Neural progenitor cell (in vitro differentiated cells): Measurements from ENCODE around the gene NUBPL. TPM values are rescaled to one million over a fixed set of nuclear protein-coding genes. Genes with fewer than 3 reads are reported as not detected.
A peak's percentile ranks its signal among the peaks of the same experiment; 100 is the strongest.

Experiments used
- DNase-seq: peaks from one replicate; pipeline ENCODE4 v3.0.0-alpha.2; 2016; ENCODE audit warnings: low spot score
- H2AFZ ChIP-seq: fragments of 200-600 bp; sonication (generic); replicated peaks from 2 replicates; pipeline ENCODE4 v1.6.1; 2016; ENCODE audit warnings: antibody characterized with exemption
- H3F3A ChIP-seq: fragments of 200-600 bp; sonication (generic); 2 replicates; pipeline ENCODE4 v1.6.1; 2016; ENCODE audit warnings: antibody characterized with exemption, low read depth
- H3K27ac ChIP-seq: fragments of 200-600 bp; sonication (generic); 2 replicates; pipeline ENCODE4 v1.5.1; 2016; ENCODE audit warnings: mild to moderate bottlenecking
- H3K27me3 ChIP-seq: fragments of 200-600 bp; sonication (generic); 2 replicates; pipeline ENCODE4 v1.6.1; 2016; ENCODE audit warnings: mild to moderate bottlenecking, moderate library complexity
- H3K36me3 ChIP-seq: fragments of 200-600 bp; sonication (generic); 2 replicates; pipeline ENCODE4 v1.5.1; 2016
- H3K4me1 ChIP-seq: fragments of 200-600 bp; sonication (generic); 2 replicates; pipeline ENCODE4 v1.6.1; 2016; ENCODE audit warnings: mixed run types
- H3K4me2 ChIP-seq: fragments of 200-600 bp; sonication (generic); 2 replicates; pipeline ENCODE4 v1.6.1; 2016
- H3K4me3 ChIP-seq: fragments of 200-600 bp; sonication (generic); 2 replicates; pipeline ENCODE4 v1.5.1; 2016
- H3K79me2 ChIP-seq: fragments of 200-600 bp; sonication (generic); 2 replicates; pipeline ENCODE4 v1.6.1; 2016; ENCODE audit warnings: low read depth
- H3K9ac ChIP-seq: fragments of 200-600 bp; sonication (generic); 2 replicates; pipeline ENCODE4 v1.6.1; 2016
- H3K9me3 ChIP-seq: fragments of 200-600 bp; sonication (generic); 2 replicates; pipeline ENCODE4 v1.5.1; 2016; ENCODE audit warnings: low read depth
- H4K20me1 ChIP-seq: fragments of 200-600 bp; sonication (generic); 2 replicates; pipeline ENCODE4 v1.6.1; 2016; ENCODE audit warnings: low read depth
- H3K27ac Mint-ChIP-seq: 3 replicates; pipeline ENCODE4 v1.8.0; 2021; ENCODE audit warnings: mixed read lengths
- H3K27me3 Mint-ChIP-seq: 2 replicates; pipeline ENCODE4 v1.8.0; 2022; ENCODE audit warnings: low read depth, mild to moderate bottlenecking, inconsistent platforms, moderate library complexity, mixed read lengths; ENCODE audit not compliant: insufficient read depth
- H3K36me3 Mint-ChIP-seq: 3 replicates; pipeline ENCODE4 v1.8.0; 2021; ENCODE audit warnings: mixed read lengths
- H3K4me1 Mint-ChIP-seq: 3 replicates; pipeline ENCODE4 v1.8.0; 2021; ENCODE audit warnings: mixed read lengths
- H3K4me3 Mint-ChIP-seq: 3 replicates; pipeline ENCODE4 v1.8.0; 2021; ENCODE audit warnings: mild to moderate bottlenecking, moderate library complexity, mixed read lengths
- H3K9me3 Mint-ChIP-seq: 3 replicates; pipeline ENCODE4 v1.8.0; 2020; ENCODE audit warnings: mixed read lengths
- CTCF ChIP-seq: fragments of 200-600 bp; sonication (generic); IDR thresholded peaks from 2 replicates; pipeline ENCODE4 v1.5.1; 2017; ENCODE audit warnings: antibody characterized with exemption, mild to moderate bottlenecking
- EZH2 ChIP-seq: fragments of 200-600 bp; sonication (generic); IDR thresholded peaks from 2 replicates; pipeline ENCODE4 v1.6.1; 2017; ENCODE audit warnings: antibody characterized with exemption, mild to moderate bottlenecking, moderate library complexity
- EZH2phosphoT487 ChIP-seq: fragments of 200-600 bp; sonication (generic); IDR thresholded peaks from 2 replicates; pipeline ENCODE4 v1.6.1; 2017; ENCODE audit warnings: antibody characterized with exemption
- total RNA-seq: library from RNA; depleted of rRNA; stranded (reverse); fragments of >200 nt; gene quantifications from 2 replicates; pipeline ENCODE4 v1.2.3, GENCODE V29; 2015; ENCODE audit warnings: low replicate concordance

Gene NUBPL
- total RNA-seq, 1 donor from 2014 or later, result 29.3 TPM

DNA sequence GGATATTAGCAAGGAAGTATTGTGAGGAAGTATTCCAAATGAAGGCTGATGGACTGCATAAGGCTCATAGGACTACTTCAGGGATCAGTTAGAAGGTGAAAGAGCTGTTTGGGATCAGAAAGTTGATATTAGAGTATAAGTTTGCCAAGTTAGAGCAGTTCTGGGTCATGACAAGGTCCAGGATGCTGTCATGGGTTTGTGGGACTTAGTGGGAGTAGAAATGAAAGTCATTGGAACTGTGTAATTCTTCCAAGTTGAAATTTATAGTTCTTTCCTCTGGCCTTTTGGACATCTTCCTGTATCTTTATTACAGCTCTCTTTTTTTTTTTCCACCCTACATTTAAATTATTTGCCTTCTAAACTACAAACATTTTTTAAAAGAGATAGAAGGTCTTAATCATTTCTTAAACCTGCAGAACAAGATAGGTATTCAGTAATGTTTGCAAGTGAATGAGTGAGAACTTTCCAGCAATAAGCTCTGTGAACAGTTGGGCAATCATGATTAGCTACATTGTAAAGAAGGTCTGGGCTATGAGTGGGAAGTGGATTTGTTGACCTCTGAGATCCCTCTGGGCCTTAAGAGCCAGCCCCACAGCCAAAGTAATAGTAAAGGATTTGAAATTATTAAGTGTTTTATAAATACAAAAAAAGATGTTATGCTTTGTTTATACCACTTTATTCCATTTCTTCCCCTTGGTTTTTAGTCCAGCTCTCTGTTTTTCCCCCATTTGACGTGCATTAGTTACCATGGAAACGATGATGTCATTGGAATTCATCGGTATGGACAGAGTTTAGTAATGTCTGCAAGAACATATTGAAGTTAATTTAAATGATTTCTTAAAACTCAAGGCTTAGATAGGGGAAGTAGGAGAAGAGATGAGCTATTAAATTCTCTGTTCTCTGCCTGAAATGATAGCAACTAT is 268.0 kb downstream of the NUBPL start:
- Histone ChIP-seq H4K20me1 (no peaks in the 10 kb centered on the region), H3K27me3 (no peaks in the 10 kb centered on the region), H3K27ac (no peak overlapping the region), H2AFZ (no peak overlapping the region), H3K9ac (no peak overlapping the region), H3F3A (no peaks in the 10 kb centered on the region), H3K4me2 (no peak overlapping the region), H3K4me3 (no peak overlapping the region), H3K36me3 (no peaks in the 10 kb centered on the region), H3K4me1 (no peaks in the 10 kb centered on the region), H3K9me3 (no peaks in the 10 kb centered on the region), H3K79me2 (no peaks in the 10 kb centered on the region)
- DNase-seq, result peak; percentile 6
- Mint-ChIP-seq H3K9me3 (no peaks in the 10 kb centered on the region), H3K27me3 (no peaks in the 10 kb centered on the region), H3K36me3 (peaks cover 3% of the 10 kb centered on the region), H3K27ac (peak overlapping the region; percentile 4), H3K4me3 (no peak overlapping the region), H3K4me1 (peaks cover 2% of the 10 kb centered on the region)
- TF ChIP-seq EZH2, result no peak
- no peak for TF ChIP-seq EZH2phosphoT487
- TF ChIP-seq CTCF, result no peak

- Histone ChIP-seq H2AFZ (no peak overlapping the region), H4K20me1 (no peaks in the 10 kb centered on the region), H3K9ac (no peak overlapping the region), H3K79me2 (no peaks in the 10 kb centered on the region), H3F3A (no peaks in the 10 kb centered on the region), H3K4me2 (no peak overlapping the region), H3K4me3 (no peak overlapping the region), H3K4me1 (no peaks in the 10 kb centered on the region), H3K36me3 (no peaks in the 10 kb centered on the region), H3K27me3 (no peaks in the 10 kb centered on the region), H3K27ac (no peak overlapping the region), H3K9me3 (no peaks in the 10 kb centered on the region)
- no peak for DNase-seq
- Mint-ChIP-seq H3K27ac (no peak overlapping the region), H3K9me3 (no peaks in the 10 kb centered on the region), H3K27me3 (no peaks in the 10 kb centered on the region), H3K36me3 (no peaks in the 10 kb centered on the region), H3K4me3 (no peak overlapping the region), H3K4me1 (peaks cover under 1% of the 10 kb centered on the region)
- TF ChIP-seq CTCF (no peak), EZH2 (no peak), EZH2phosphoT487 (no peak)
These were observed 273.4 kb downstream of the NUBPL start for GRCh38 chr14:31834616-31835015.

DNA sequence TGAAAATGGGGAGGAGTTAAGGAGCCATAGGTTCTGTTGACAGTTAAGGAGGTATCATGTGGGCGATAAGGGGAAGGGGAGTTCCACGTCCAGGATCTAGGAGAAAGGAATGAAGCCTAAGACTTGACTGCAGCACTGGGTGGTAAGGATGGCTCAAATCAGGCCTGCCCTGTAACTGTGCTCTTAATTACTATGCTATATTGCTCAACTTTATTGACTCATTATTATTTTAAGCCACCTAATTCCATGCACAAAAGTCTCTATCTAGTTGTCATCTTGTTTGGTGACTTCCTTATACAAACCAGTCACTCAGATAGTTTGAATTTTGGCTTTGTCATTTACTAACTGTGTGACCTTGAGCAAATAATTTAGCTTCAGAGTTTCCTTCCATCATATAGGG is 273.8 kb downstream of the NUBPL start:
- no peak overlapping the region for H3K4me3 ChIP-seq
- H3K27ac ChIP-seq, result no peak overlapping the region
- no peak overlapping the region for H3K4me2 ChIP-seq
- no peak overlapping the region for H3K4me3 Mint-ChIP-seq
- no peak for TF ChIP-seq EZH2
- TF ChIP-seq EZH2phosphoT487, result no peak
- TF ChIP-seq CTCF, result no peak
- H3K4me1 Mint-ChIP-seq, result no peaks in the 10 kb centered on the region
- no peaks in the 10 kb centered on the region for H3K36me3 Mint-ChIP-seq
- H3K27me3 Mint-ChIP-seq, result no peaks in the 10 kb centered on the region
- no peak overlapping the region for H2AFZ ChIP-seq
- H3K4me1 ChIP-seq, result no peaks in the 10 kb centered on the region
- H3K9ac ChIP-seq, result no peak overlapping the region
- H3K9me3 ChIP-seq, result no peaks in the 10 kb centered on the region
- H3K27ac Mint-ChIP-seq, result no peak overlapping the region
- no peaks in the 10 kb centered on the region for H3K9me3 Mint-ChIP-seq
- DNase-seq, result no peak
- H3K79me2 ChIP-seq, result no peaks in the 10 kb centered on the region
- H4K20me1 ChIP-seq, result no peaks in the 10 kb centered on the region
- no peaks in the 10 kb centered on the region for H3K27me3 ChIP-seq
- H3F3A ChIP-seq, result no peaks in the 10 kb centered on the region
- H3K36me3 ChIP-seq, result no peaks in the 10 kb centered on the region
